Measurements from ENCODE around the gene CST3. TPM values are rescaled to one million over a fixed set of nuclear protein-coding genes. Genes with fewer than 3 reads are reported as not detected.

Gene CST3
- total and polyA plus RNA-seq, 2 donors (not counting 1 experiment from before 2014, with no cell fraction given) = 1.2 to 16.9 TPM

DNA sequence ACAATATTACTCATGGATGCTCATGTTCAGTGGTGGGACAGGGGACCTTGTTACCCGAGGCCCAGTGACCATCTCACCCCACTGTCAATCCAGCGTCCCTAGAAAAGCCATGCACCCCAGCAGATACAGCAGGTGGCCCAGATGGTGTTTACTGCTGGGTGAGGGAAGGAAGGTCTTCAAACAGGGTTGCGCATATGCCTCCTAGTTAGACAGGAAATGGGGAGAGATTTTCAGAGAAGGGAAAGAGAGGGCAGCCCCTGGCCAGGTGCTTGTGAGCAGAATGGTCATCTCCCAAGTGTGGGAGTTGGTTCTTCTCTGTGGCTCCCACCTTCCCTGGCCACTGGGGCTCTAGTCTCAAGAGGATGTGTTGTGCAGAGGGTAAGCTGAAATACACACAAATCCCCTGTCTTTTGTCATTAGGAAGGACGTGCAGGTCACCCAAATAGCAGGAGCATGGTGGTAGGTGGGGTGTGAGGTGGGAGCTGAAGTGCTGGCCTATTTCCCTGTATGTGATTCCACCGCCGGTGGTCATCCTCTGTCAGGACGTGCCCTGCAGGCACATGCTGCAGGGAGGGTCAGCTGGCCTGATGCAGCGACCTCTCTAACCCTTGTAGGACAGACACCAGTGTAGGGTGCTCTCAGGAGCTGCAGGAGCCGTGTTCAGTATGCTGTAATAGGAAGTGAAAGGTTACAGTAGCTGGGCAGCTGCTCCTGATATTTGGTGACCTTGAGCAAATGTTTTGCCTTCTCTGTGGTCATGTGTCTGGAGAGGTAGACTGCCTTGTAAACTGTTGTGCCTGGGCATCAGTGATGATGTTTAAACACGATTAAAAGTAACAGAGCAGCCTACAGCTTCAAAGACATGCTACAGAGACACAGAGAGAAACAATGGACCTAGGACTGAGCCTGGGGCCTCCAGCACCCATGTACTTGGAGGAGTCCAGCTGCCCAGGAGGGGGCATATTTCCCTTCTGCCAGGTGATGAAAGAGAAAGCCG is 3.2 kb upstream of the CST3 start:
- intact Hi-C loops (cut with micrococcal nuclease) = no loop called here
- H3K9me3 Mint-ChIP-seq (ENCODE audit: insufficient read depth) = no peaks in the 10 kb centered on the region
- H3K27me3 Mint-ChIP-seq = peaks cover 19% of the 10 kb centered on the region
- no peak overlapping the region for H3K27ac Mint-ChIP-seq
- Histone ChIP-seq H3K36me3 (replicated peaks in 1 of 2; ENCODE audit: control extremely low read depth in 1 of 2, control insufficient read depth in 1 of 2, extremely low read depth in 1 of 2, insufficient read depth in 2 of 2, low read length in 1 of 2) (no peaks in the 10 kb centered on the region), H2AFZ (ENCODE audit: insufficient read depth, low read depth, low read length, poor library complexity, severe bottlenecking) (no peak overlapping the region), H4K20me1 (ENCODE audit: control insufficient read depth, insufficient read depth, low read length, poor library complexity, severe bottlenecking) (no peaks in the 10 kb centered on the region), H3K9me3 (ENCODE audit: control extremely low read depth in 1 of 3, control insufficient read depth in 2 of 3, insufficient read depth in 1 of 3, low read length in 2 of 3) (no peaks in the 10 kb centered on the region), H3K9ac (ENCODE audit: low read length) (no peak overlapping the region), H3K4me2 (replicated peaks; ENCODE audit: low read depth, low read length, poor library complexity, severe bottlenecking) (no peak overlapping the region), H3K4me1 (ENCODE audit: control insufficient read depth in 2 of 2, insufficient read depth in 2 of 2, low read length in 2 of 2) (no peaks in the 10 kb centered on the region), H3K79me2 (ENCODE audit: control insufficient read depth, insufficient read depth, low read length) (no peaks in the 10 kb centered on the region), H3K4me3 (ENCODE audit: control extremely low read depth in 1 of 5, extremely low read depth in 1 of 5, insufficient read depth in 1 of 5, low read depth in 2 of 5, low read length in 4 of 5) (no peak overlapping the region), H3K27me3 (replicated peaks in 1 of 4; ENCODE audit: control extremely low read depth in 1 of 4, control insufficient read depth in 3 of 4, insufficient read depth in 4 of 4, low read length in 3 of 4) (peaks cover 0 to 4% (median 0%) of the 10 kb centered on the region in 4 experiments), H3K27ac (ENCODE audit: low read length in 2 of 2) (no peak overlapping the region)
- ChIA-PET POLR2A (no interaction called here), CTCF (interaction anchor here (1.0 kb wide), 1 partner anchor 9 kb away, joined by 3 read pairs; no protein-coding TSS in a partner anchor)
- TF ChIP-seq EZH2 (IDR thresholded peaks at IDR 0.05; ENCODE audit: borderline replicate concordance, insufficient read depth, low read depth, low read length, poor library complexity, severe bottlenecking) = no peak
- TF ChIP-seq, protein P1, sequence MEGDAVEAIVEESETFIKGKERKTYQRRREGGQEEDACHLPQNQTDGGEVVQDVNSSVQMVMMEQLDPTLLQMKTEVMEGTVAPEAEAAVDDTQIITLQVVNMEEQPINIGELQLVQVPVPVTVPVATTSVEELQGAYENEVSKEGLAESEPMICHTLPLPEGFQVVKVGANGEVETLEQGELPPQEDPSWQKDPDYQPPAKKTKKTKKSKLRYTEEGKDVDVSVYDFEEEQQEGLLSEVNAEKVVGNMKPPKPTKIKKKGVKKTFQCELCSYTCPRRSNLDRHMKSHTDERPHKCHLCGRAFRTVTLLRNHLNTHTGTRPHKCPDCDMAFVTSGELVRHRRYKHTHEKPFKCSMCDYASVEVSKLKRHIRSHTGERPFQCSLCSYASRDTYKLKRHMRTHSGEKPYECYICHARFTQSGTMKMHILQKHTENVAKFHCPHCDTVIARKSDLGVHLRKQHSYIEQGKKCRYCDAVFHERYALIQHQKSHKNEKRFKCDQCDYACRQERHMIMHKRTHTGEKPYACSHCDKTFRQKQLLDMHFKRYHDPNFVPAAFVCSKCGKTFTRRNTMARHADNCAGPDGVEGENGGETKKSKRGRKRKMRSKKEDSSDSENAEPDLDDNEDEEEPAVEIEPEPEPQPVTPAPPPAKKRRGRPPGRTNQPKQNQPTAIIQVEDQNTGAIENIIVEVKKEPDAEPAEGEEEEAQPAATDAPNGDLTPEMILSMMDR (IDR thresholded peaks at IDR 0.05) = no peak
- no peak overlapping the region for H3K4me3 Mint-ChIP-seq
- no peak for DNase-seq
- peaks cover 10% of the 10 kb centered on the region for H3K4me1 Mint-ChIP-seq
- 64% methylated on average over 8 of the region's 11 CpGs for WGBS (ENCODE audit: insufficient coverage)
- no peak for ATAC-seq (ENCODE audit: low read depth)

DNA sequence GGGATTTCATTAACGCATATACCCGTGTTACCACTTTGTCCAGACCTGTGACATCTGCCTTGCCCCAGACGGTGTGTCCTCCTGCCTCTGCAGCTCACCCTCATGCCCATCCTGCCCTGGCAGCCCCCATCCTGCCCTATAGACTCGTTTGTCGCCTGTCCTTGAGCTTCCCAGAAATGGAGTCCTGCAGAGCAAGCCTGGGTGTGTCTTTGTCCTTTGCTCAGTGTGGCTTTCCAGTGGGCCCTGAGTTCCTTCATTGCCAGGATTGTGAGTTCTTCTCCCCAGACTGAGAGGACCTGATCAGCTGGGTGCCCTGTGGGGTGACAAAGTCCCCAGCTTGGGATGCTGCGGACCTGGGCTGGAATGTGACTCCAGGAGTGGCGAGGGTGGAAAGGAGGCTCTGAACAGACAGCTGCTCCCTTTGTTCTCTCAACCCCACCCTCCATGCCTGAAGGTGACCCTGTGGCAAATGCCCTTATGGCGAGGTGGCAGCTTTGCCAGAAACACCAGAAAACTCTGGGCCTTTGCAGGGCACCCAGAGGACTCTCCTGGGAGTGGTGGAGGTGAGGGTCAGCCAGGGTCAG is 2.4 kb upstream of the CST3 start:
- no peaks in the 10 kb centered on the region for H3K9me3 ChIP-seq (ENCODE audit: control extremely low read depth in 1 of 3, control insufficient read depth in 2 of 3, insufficient read depth in 1 of 3, low read length in 2 of 3)
- no peaks in the 10 kb centered on the region for H3K4me1 ChIP-seq (ENCODE audit: control insufficient read depth in 2 of 2, insufficient read depth in 2 of 2, low read length in 2 of 2)
- no peak overlapping the region for H2AFZ ChIP-seq (ENCODE audit: insufficient read depth, low read depth, low read length, poor library complexity, severe bottlenecking)
- no peak overlapping the region for H3K4me3 ChIP-seq (ENCODE audit: control extremely low read depth in 1 of 5, extremely low read depth in 1 of 5, insufficient read depth in 1 of 5, low read depth in 2 of 5, low read length in 4 of 5)
- no peaks in the 10 kb centered on the region for H3K9me3 Mint-ChIP-seq (ENCODE audit: insufficient read depth)
- H3K27ac ChIP-seq (ENCODE audit: low read length in 2 of 2) = no peak overlapping the region
- no peaks in the 10 kb centered on the region for H3K79me2 ChIP-seq (ENCODE audit: control insufficient read depth, insufficient read depth, low read length)
- no peaks in the 10 kb centered on the region for H3K36me3 ChIP-seq (replicated peaks in 1 of 2; ENCODE audit: control extremely low read depth in 1 of 2, control insufficient read depth in 1 of 2, extremely low read depth in 1 of 2, insufficient read depth in 2 of 2, low read length in 1 of 2)
- intact Hi-C loops (cut with micrococcal nuclease) = no loop called here
- TF ChIP-seq, protein P1 (IDR thresholded peaks at IDR 0.05) = no peak
- no peak for TF ChIP-seq EZH2 (IDR thresholded peaks at IDR 0.05; ENCODE audit: borderline replicate concordance, insufficient read depth, low read depth, low read length, poor library complexity, severe bottlenecking)
- CTCF ChIA-PET = no interaction called here
- H3K27me3 ChIP-seq (replicated peaks in 1 of 4; ENCODE audit: control extremely low read depth in 1 of 4, control insufficient read depth in 3 of 4, insufficient read depth in 4 of 4, low read length in 3 of 4) = peaks cover 0 to 4% (median 0%) of the 10 kb centered on the region in 4 experiments
- no peak overlapping the region for H3K4me3 Mint-ChIP-seq
- H3K4me1 Mint-ChIP-seq = peaks cover 10% of the 10 kb centered on the region
- H3K27ac Mint-ChIP-seq = no peak overlapping the region
- DNase-seq (no peak), ATAC-seq (ENCODE audit: low read depth) (no peak)
- no peak overlapping the region for H3K4me2 ChIP-seq (replicated peaks; ENCODE audit: low read depth, low read length, poor library complexity, severe bottlenecking)
- H3K27me3 Mint-ChIP-seq = peaks cover 20% of the 10 kb centered on the region
- POLR2A ChIA-PET = no interaction called here
- H3K9ac ChIP-seq (ENCODE audit: low read length) = no peak overlapping the region
- WGBS (ENCODE audit: insufficient coverage) = 91% methylated on average over 7 of the region's 8 CpGs
- no peaks in the 10 kb centered on the region for H4K20me1 ChIP-seq (ENCODE audit: control insufficient read depth, insufficient read depth, low read length, poor library complexity, severe bottlenecking)

All from B cell (primary cell).